HG03354 (cell line): ENCODE measurements around the gene ULK3.

Experiments
- ATAC-seq: cut with Tn5 transposase; IDR thresholded peaks from one replicate; pipeline ENCODE4 v1.9.1; 2021; ENCODE audit warnings: mild to moderate bottlenecking; ENCODE audit not compliant: unreplicated experiment, poor library complexity, severe bottlenecking

The ULK3 gene

GRCh38 chr15:74869372-74869725 lies 26.4 kb upstream of the ULK3 start:
- peak; percentile 2 for ATAC-seq

- ATAC-seq, result no peak
Measured at GRCh38 chr15:74868059-74868458, 25.1 kb upstream of the ULK3 start.

- no peak for ATAC-seq
Measured at GRCh38 chr15:74867466-74868038, 24.6 kb upstream of the ULK3 start.

- no peak for ATAC-seq
Measured at GRCh38 chr15:74866090-74866489, 23.1 kb upstream of the ULK3 start.

GRCh38 chr15:74865316-74865715 lies 22.4 kb upstream of the ULK3 start:
- no peak for ATAC-seq

GRCh38 chr15:74864296-74864695 lies 21.3 kb upstream of the ULK3 start:
- no peak for ATAC-seq

- no peak for ATAC-seq
Measured at GRCh38 chr15:74863239-74864056, 20.5 kb upstream of the ULK3 start.

GRCh38 chr15:74858369-74858740 lies 15.4 kb upstream of the ULK3 start:
- ATAC-seq, result no peak

GRCh38 chr15:74857671-74858368 lies 14.9 kb upstream of the ULK3 start:
- ATAC-seq, result no peak

- peak; percentile 88 for ATAC-seq
Measured at GRCh38 chr15:74857082-74857655, 14.2 kb upstream of the ULK3 start.

GRCh38 chr15:74856537-74856936 lies 13.6 kb upstream of the ULK3 start:
- ATAC-seq, result no peak

- no peak for ATAC-seq
Measured at GRCh38 chr15:74855857-74856256, 12.9 kb upstream of the ULK3 start.

GRCh38 chr15:74854453-74855022 lies 11.6 kb upstream of the ULK3 start:
- ATAC-seq, result no peak

- no peak for ATAC-seq
Measured at GRCh38 chr15:74851960-74852359, 9.0 kb upstream of the ULK3 start.

GRCh38 chr15:74850393-74850792 lies 7.4 kb upstream of the ULK3 start:
- ATAC-seq, result no peak

- no peak for ATAC-seq
Measured at GRCh38 chr15:74847432-74847831, 4.5 kb upstream of the ULK3 start.

- ATAC-seq, result no peak
Measured at GRCh38 chr15:74845581-74845980, 2.6 kb upstream of the ULK3 start.

GRCh38 chr15:74845208-74845568 lies 2.2 kb upstream of the ULK3 start:
- no peak for ATAC-seq

GRCh38 chr15:74844319-74845207 lies 1.6 kb upstream of the ULK3 start:
- no peak for ATAC-seq

- ATAC-seq, result no peak
Measured at GRCh38 chr15:74843891-74844299, 939 bp upstream of the ULK3 start.
